Mucosa of gallbladder (tissue), 1 donor: ENCODE results near the gene GABRD. TPM values are rescaled to one million over a fixed set of nuclear protein-coding genes. Genes with fewer than 3 reads are reported as not detected.

Experiments
- DNase-seq: peaks from one replicate; pipeline ENCODE4 v3.0.0-alpha.2; 2020; ENCODE audit warnings: low spot score
- total RNA-seq: library from RNA; stranded (reverse); gene quantifications from one replicate; pipeline ENCODE4 v1.2.1, GENCODE V29; 2021
- donor health status: DM: no; HTN: no; CAD: no.

The GABRD gene
- total RNA-seq, 1 donor from 2014 or later, result 1.2 TPM

DNA sequence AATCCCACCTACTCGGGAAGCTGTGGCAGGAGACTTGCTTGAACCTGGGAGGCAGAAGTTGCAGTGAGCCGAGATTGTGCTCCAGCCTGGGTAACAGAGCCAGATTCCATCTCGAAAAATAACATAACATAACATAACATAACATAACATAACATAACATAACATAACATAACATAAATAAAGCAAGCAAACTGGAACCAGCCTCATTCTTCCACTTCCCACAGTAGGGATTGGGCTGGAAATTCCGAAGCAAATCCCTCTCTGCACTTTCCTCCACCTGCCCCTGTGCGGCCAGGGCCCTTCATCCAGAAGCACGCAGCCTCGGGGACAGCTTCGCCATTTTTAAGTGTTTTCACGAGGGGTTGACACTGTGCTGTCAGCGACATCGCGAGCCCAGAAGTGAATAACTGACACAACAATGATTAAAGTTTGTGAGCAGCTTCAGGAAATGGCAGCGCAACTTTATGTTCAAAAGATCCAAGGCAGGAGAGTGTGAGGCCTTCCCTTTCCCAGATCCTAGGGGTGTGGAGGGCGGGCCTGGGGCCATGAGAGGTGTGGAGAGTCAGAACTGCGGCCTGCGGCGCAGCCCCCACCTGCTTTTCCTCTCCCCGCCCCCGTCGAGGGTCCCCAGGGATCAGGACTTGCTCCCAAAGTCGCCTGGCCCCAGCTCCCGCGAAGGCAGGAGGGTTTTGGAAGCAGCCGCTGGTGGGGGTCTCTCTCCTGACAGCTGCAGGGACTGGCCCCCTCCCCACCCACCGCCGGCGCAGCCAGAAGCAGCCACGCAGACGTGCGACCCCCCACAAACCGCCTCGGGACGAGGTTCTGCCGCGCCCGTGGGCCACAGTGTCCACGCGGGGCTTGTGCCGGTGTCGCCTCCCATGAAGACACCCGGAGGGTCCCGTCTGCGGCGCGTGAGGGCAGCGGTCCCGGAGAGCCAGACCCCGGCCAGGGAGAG lies 651 bp upstream of the GABRD start:
- no peak for DNase-seq

DNA sequence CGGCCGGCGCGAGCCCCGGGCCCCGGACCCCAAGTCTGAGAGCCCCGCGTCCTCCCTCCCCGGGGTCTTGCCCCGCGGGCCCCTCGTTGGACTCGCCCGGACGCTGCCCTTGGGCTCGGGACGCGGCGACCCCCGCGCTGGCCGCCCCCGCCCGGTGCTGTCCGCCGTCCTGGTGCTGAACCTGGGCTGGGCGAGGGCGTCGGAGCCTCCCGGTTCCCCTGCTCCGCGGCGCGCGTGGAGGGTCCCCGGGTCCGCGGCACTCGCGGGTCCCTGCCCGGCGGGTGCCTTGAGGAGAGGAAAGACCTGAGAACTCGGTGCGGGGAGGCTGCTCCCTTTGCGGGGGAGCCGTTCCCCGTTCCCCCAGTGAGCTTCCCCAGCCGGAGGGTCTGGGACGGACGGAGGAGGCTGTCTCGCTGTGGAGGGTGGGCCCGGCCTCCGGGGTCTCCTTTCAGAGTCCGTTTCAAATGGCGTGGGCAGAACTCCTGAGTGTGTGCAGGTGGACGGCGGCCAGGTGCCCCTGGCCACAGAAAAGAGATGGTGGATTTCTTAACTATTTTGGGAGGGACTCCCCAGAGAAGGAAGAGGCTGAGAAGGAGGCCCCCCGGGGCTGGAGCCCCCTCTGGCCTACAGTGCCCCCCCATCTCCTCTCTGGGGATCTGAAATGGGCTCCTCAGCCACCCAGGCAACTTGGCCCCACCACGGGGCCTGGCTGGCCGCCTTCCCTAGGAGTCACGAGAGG lies 595 bp downstream of the GABRD start:
- no peak for DNase-seq

DNA sequence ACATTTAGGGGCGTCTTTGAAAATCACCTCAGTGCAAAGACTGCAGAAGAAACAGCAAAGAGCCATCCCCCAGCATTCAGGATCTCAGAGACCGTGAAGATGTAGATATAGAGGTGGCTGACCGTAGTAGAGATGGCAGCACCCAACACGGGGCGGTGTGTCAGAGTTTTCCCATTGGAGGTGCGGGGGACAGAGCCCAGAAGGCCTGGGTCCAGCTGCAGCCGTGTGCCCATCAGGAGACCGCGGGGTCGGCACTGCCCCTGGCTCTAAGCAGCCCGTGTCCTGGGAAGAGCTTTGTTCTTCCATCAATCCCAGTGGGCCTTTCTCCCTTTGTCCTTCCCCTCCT lies 1.1 kb downstream of the GABRD start:
- DNase-seq, result no peak

DNA sequence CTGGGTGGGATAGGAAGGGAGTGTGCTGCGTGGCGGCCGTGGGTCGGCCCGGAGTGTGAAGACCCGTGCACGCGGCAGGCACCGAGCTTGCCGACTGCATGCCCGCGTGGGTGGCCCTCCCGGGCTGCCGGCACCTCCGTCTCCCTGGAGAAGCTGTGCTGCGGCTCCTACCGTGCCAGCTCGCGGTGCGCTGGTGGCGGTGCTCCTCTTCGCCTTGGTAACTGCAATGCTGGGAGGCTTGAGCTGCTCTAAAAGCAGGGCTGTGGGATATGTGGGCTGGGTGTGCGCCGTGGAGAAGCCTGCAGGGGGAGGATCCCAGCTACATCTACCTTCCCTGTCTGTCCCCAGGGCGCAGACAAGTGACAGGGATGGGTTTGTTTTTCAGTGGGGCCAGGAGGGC lies 2.4 kb downstream of the GABRD start:
- DNase-seq, result no peak

DNA sequence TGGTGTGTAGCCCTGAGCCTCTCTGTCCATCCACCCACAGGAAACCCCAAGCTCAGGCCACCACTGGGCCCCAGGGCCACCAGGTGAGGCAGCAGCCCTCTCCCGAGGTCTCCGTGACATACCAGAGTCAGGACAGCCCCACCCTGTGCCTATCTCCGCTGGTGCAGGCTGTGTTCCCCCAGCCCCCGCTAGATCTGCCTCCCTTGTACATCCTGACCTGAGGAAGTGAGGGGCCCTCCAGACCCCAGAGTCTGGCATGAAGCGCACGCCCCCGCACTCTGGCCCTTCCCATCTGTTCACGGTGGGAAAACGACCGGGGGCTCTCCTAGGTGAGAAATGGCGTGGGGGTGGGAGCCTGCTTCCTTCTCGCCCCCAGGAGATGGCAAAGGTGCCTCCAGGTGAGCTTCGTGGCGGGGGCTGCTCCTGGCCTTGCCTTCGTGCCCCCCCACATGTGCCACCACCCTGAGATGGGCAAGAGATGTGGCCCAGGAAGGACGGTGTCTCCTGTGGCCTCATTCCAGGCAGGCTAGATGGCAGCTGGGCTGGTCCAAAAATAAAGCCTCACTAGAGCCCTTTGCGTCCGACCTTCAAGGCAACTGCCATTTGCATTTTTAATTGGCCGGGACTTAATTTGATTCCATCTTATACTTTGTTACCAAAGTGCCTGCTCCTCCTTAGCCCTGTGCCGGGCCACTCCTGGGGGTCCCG lies 3.1 kb downstream of the GABRD start:
- no peak for DNase-seq

DNA sequence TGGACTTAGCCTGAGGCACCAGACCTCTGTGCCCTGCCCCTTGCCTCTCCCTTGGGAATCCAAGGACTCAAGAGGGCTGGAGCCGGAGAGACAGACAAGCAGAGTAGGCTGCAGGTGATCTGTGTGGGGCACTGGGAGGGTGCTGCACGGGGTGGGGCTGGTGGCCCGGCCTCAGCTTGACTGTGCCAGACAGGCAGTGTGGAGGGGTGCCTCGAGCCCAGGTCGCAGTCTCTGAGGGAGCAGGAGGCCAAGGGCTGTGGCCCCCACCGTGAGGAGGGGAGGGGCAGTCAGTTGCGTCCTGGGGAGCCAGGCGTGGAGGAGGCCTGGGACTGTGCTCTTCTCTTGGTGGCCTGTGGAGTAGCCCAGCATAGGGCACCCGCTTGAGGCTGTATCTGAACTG lies 4.0 kb downstream of the GABRD start:
- no peak for DNase-seq

DNA sequence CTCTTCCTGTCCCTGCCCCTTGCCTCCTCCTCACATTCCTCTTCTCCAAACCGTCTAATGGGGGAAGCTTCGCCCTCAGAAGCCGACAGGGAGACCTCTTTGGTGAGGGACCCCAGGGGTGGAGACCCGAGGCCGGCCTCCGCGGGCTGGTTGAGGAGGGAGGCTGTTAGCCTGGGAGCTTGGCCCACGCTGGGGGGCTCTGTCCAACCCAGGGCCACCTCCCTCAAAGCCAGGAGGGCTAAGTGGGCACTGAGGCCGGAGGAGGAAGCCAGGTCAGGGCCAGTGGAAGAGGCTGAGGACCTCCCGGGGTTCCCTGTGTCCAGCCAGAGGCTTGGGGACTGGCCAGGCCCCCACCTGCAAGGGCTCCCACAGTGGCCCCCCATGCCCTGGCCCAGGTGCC lies 5.3 kb downstream of the GABRD start:
- DNase-seq, result no peak

DNA sequence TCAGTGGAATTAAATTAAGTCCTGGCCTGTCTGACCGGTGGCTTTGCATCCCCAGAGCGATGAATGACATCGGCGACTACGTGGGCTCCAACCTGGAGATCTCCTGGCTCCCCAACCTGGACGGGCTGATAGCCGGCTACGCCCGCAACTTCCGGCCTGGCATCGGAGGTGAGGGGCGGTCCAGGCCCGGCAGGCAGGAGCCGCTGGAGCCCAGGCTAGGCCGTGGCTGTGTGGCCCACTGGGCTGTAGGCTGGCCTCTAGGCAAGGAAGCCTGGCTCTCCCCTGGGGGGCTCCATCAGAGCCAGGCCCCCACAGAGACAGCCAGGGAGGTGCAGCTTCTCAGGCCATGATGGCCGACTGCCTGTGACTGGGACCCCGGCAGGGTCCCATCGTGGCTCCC lies 5.7 kb downstream of the GABRD start:
- no peak for DNase-seq

DNA sequence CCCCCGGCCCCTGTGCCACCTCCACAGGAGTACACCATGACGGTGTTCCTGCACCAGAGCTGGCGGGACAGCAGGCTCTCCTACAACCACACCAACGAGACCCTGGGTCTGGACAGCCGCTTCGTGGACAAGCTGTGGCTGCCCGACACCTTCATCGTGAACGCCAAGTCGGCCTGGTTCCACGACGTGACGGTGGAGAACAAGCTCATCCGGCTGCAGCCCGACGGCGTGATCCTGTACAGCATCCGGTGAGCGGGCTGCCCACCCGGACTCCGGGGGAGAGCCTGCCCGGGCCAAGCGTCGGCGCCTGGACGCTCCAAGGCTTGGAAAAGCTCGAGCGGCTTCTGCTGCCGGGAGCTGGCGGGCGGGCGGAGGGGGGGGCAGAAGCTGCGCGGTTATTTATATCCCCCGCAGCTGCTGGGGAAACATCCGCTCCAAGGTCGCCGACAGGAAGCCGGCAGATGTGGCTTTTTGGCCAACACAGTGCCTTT lies 6.4 kb downstream of the GABRD start:
- DNase-seq, result no peak

DNA sequence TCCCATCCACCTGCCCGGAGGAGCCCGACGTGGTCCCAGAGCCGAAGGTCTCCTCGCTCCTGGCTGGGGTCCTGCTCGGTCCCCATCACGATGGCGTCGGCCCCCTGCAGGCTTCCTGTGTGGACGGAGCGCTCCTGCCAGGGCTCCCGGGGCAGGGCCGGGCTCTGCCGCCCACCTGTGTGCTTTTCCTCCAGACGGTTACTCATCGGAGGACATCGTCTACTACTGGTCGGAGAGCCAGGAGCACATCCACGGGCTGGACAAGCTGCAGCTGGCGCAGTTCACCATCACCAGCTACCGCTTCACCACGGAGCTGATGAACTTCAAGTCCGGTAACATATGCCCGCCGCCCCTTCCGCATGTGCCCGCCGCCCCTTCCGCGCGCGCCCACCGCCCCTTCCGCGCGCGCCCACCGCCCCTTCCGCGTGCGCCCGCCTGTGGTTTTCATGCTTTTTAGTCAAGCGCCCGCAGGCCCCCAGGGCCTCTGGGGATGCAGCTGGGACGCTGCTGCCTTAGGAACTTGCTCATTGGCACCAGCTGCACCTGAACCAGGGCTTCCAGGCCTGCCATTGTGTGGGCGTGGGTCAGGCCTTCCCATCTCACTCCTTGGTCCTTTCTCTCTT lies 8.9 kb downstream of the GABRD start:
- no peak for DNase-seq

DNA sequence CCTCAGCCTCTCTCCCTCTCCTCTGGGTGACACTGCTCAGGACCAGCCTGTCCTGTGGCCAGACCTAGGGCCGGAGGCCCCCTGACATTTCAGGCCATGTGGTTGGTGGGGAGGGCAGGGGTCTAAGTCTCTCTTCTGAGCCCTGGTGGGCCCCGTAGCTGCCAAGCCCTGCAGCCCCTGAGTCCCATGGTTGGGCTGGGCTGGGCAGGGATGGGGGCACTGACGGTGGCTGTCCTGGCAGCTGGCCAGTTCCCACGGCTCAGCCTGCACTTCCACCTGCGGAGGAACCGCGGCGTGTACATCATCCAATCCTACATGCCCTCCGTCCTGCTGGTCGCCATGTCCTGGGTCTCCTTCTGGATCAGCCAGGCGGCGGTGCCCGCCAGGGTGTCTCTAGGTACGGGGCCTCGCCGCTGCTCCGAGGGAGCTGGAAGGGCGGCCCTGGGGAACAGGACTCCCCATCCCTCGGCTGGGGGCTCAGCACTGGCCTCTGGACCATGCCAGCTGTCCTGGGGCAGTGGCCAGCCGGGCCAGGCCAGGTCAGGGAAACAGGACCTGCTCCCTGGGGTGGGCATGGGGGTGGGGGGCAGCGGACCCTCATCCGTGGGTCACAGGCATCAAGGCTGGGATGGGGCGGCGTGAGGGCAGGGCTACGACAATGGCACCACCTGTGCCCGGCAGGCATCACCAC lies 9.9 kb downstream of the GABRD start:
- no peak for DNase-seq

DNA sequence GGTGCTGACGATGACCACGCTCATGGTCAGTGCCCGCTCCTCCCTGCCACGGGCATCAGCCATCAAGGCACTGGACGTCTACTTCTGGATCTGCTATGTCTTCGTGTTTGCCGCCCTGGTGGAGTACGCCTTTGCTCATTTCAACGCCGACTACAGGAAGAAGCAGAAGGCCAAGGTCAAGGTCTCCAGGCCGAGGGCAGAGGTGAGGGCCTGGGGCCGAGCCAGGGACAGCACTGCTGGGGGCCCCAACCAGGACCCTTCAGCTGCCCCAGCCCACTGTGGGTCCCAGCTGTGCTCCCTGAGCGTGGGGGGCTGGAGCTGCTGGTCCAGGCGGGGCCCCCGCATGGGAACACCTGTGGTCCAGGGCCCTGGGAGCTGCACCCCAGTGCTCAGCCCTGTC lies 10.4 kb downstream of the GABRD start:
- DNase-seq, result no peak

DNA sequence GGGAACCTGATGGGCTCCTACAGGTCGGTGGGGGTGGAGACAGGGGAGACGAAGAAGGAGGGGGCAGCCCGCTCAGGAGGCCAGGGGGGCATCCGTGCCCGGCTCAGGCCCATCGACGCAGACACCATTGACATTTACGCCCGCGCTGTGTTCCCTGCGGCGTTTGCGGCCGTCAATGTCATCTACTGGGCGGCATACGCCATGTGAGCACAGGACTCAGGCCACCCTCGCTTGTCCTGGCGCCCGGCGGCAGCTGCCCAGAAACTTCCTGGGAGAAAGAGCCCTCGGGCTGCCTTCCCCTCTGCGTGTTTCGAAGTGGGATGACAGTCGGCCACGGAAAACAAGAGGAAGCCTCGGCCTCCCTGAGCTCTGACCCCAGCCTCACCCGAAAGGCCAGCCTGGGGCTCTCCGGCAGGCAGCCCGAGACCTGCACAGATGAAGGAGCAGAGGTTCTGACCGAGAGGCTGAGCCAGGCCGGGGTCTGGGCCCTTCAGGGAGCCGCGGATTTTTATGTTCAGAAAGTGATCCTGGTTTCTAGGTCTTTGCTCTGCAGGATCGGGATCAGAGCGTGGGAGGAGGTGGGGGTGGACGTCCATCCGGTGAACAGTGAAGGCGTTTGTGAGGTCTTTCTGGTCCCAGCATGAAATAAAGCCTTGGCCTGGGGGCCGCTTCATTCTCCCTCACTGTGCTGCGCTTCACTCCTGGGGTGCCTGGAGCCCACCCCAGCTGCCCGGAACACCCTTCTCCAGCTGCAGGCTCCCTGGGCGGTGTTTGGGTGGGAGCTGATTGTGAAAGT lies 11.1 kb downstream of the GABRD start:
- no peak for DNase-seq

DNA sequence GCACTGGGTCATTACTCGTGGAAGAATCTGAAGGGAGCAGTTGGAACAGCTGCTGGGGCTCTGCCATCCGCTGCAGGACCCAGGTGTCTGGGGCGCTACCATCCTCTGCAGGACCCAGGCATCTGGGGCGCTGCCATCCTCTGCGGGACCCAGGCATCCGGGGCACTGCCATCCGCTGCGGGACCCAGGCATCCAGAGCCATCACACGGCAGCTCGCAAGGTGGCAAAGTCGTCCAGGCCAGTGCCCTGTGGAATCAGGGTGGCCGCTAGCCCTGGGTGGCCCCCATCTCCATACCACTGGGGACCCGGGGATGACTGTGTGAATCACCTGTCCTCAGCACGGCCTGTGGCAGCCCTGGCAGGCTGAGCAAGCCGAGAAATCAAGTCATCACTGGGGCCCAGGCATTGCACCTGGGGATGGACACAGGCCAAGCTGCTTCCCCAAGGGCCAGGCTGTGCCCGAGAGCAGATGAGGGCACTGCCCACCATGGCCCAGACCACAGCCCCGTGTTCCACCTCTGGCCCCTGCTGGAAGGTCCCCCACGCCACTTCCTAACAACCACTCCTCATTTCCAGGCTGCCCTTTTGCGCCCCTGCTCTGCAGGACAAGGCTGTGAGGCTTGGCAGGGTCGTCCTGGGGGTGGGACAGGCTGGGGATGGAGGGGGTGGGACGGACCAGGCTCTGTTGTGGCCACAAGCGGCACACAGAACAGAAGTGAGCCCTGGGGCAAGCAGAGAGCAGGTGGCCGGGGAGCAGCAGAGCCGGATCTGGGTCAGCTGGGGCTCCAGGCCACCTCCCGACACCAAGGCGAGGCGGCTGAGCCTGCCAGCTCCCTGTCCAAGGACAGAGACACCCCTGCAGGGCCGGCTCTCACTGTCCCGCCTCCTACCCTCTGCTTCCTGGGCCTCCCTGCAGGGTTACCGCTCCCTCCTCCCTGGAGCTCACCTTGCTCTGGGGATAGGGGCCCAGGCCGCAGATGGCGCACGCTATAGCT lies 12.7 kb downstream of the GABRD start:
- no peak for DNase-seq

DNA sequence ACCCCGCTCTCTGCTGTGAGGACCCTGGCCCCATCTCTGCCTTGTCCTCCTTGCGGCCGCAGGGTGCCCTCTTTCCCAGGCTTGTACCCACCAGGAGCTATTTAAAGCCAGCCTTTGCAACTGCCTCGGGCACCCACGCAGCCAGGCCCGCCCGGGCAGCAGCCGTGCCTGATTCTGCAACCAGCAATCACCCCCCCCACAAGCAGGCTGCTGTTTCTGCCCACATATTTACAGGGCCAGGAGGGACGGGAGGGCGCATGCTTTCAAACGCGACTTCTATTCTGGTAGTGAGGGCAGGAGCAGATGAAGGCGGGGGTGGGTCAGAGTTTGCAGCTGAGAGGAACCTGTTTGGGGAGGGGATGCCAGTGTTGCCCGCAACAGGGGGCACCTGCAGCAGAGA lies 13.6 kb downstream of the GABRD start:
- DNase-seq, result no peak

DNA sequence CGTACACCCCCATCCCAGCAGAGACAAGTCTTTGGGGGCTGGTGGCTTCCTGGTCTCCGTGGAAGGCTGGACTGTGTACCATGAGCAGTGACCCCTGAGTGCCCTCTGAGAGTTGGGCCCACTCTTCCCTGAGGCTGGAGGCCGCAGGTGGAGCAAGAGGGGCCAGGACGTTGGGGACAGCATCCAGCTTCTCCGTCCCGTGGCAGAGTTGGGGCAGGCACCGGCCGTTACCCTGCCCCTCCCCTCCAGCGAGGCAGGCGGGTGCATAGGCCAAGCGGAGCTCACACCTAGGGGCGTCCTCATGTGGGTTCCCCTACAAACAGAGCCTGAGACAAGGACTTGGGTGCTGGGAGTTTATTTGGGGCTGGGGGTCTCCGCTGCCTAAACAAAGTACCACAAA lies 14.0 kb downstream of the GABRD start:
- DNase-seq, result no peak

DNA sequence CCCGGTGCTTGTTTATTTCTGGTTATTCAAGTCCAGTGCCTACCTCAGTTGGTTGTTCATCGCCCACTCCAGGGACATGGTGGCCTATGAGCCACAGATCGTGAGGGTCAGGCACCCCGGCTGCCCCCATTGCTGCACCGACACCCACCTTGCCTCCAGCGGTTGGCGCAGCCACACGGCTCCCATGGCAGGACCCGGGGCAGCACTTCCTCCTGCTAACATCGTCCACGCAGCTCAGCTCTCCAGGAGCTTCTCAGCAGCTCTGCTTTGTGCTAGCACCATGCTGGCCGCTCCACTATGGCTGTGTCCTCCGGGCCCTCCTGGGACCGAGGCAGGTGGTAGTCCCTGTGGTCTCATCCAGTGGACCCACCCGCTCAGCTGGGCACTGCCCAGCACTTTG lies 17.1 kb downstream of the GABRD start:
- DNase-seq, result no peak

DNA sequence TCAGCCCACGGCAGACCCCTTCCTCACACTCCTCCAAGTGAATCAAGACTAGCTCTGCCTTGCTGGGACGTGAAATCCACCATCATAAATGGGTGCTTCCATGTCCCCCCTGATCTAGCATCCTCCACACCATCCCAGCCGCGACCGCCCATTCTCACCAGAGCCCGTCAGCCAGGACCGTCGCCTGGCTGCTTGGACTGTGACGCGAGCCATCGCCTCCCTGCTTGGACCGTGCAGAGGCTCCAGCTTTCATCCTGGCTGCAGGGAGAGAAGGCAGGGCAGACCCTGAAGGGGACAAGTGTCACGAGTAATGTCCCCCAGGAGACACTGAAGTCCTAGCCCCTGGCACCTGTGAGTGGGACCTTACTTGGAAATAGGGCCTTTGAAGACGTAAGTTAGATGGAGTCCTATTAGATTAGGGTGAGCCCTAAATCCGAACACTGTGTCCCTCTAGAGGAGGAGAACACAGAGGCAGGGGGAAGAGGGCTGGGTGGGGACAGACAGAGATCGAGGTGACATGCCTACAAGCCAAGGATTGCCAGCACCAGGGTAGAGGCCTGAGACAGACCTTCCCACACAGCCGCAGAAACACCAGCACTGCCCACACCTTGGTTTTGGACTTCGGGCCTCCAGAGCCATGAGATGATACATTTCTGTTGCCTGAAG lies 18.3 kb downstream of the GABRD start:
- DNase-seq, result no peak

DNA sequence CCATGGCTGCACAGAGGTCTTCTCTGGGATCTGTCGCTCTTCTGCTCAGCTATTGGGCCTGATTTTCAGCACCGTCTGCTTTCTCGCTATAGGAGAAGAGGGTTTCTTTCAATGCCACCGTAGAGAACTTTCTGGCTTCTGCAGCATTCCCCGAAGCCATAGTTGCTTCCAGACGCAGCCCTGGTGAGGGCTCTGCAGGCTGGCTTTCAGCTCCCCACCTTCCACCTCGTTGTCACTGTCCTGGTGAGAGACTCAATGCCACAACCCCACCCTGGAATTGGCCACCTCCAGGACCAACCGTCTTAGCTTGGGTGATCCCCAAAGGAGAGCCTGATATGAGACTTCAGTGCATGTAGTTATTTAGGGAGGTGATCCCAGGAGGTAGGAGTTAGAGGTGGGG lies 19.1 kb downstream of the GABRD start:
- DNase-seq, result no peak
